Right lobe of liver (tissue), 4 donors: Measurements from ENCODE around the gene NSL1.

Experiments
- CTCF ChIP-seq, 4 donors: fragments of 200-600 bp in 3 of 4; fragments of 450-650 bp in 1 of 4; IDR thresholded peaks; one replicate each; pipeline versions ENCODE4 v1.5.1 to v1.8.0; 2016 to 2022; ENCODE audit warnings: antibody characterized with exemption in 4 of 4, mild to moderate bottlenecking in 2 of 4
- POLR2A ChIP-seq: fragments of 450-650 bp; IDR thresholded peaks from one replicate; pipeline ENCODE4 v1.6.1; 2017; ENCODE audit warnings: antibody characterized with exemption, mild to moderate bottlenecking
- donor health status: DM: no; HTN: no; CAD: no.
- donor health status: DM: no; HTN: no; CAD: no.
- donor health status: DM: no; HTN: yes; CAD: no.

- TF ChIP-seq CTCF (IDR thresholded peaks at IDR 0.05) (no peak), POLR2A (no peak)
Observed at GRCh38 chr1:212727386-212728181, 64.0 kb downstream of the NSL1 start.
